OCI-LY3 (cell line): ENCODE data around the gene SDC1.

ENCODE experiments used
- H2AFZ ChIP-seq: fragments of 200-600, 300-600 bp; shearing (Covaris generic); 2 replicates; pipeline ENCODE4 v1.6.0; 2014; ENCODE audit warnings: antibody characterized with exemption, low read depth, low read length
- H3K27ac ChIP-seq: fragments of 200-600, 300-600 bp; sonication (generic); 2 replicates; pipeline ENCODE4 v1.5.1; 2014; ENCODE audit warnings: mild to moderate bottlenecking, low read length, moderate library complexity, mixed read lengths
- H3K27me3 ChIP-seq: fragments of 200-600, 300-600 bp; sonication (generic); 2 replicates; pipeline ENCODE4 v1.6.1; 2014; ENCODE audit warnings: low read depth, low read length, mixed read lengths
- H3K36me3 ChIP-seq: fragments of 200-600, 300-600 bp; sonication (generic); replicated peaks from 2 replicates; pipeline ENCODE3; 2014; ENCODE audit warnings: low read depth, low read length, mixed read lengths
- H3K4me1 ChIP-seq: fragments of 300-600, 200-600 bp; sonication (generic); 2 replicates; pipeline ENCODE4 v1.6.1; 2014; ENCODE audit warnings: low read length, mixed read lengths
- H3K4me2 ChIP-seq: fragments of 200-600, 300-600 bp; sonication (generic); 2 replicates; pipeline ENCODE4 v1.6.1; 2014; ENCODE audit warnings: low read length, mixed read lengths
- H3K4me3 ChIP-seq: fragments of 300-600, 200-600 bp; sonication (generic); 2 replicates; pipeline ENCODE4 v1.5.1; 2014; ENCODE audit warnings: antibody characterized with exemption, mild to moderate bottlenecking, low read length, moderate library complexity
- H3K79me2 ChIP-seq: fragments of 300-600, 200-600 bp; shearing (Covaris generic); 2 replicates; pipeline ENCODE4 v1.6.1; 2014; ENCODE audit warnings: mild to moderate bottlenecking, low read length, mixed read lengths
- H3K9ac ChIP-seq: fragments of 300-600, 200-600 bp; shearing (Covaris generic); 2 replicates; pipeline ENCODE4 v1.6.0; 2014; ENCODE audit warnings: mild to moderate bottlenecking, low read length, moderate library complexity
- H3K9me3 ChIP-seq: fragments of 200-600, 300-600 bp; shearing (Covaris generic); 2 replicates; pipeline ENCODE4 v1.6.1; 2014; ENCODE audit warnings: low read length, mixed read lengths; ENCODE audit not compliant: insufficient read depth
- H4K20me1 ChIP-seq: fragments of 200-600, 300-600 bp; sonication (generic); 2 replicates; pipeline ENCODE4 v1.6.1; 2016; ENCODE audit warnings: low read length, mixed read lengths; ENCODE audit not compliant: insufficient read depth
- EZH2phosphoT487 ChIP-seq: fragments of 200-600 bp; shearing (Covaris generic); IDR thresholded peaks from 2 replicates; pipeline ENCODE4 v1.6.1; 2018; ENCODE audit warnings: antibody characterized with exemption, mixed run types, low read depth
- TF ChIP-seq, protein P1 (sequence below): fragments of 200-600, 300-600 bp; sonication (generic); IDR thresholded peaks from 2 replicates; pipeline ENCODE4 v1.5.1; 2014; ENCODE audit warnings: antibody characterized with exemption, low read length, low read depth

The SDC1 gene

GRCh38 chr2:20153131-20153851, 71.6 kb downstream of the SDC1 start:
- H3K4me3 ChIP-seq: no peak overlapping the region
- no peaks in the 10 kb centered on the region for H4K20me1 ChIP-seq
- H3K4me2 ChIP-seq: no peak overlapping the region
- H3K27ac ChIP-seq: no peak overlapping the region
- no peak overlapping the region for H3K9ac ChIP-seq
- peaks cover 64% of the 10 kb centered on the region for H3K27me3 ChIP-seq
- H2AFZ ChIP-seq: no peak overlapping the region
- no peak for TF ChIP-seq EZH2phosphoT487
- TF ChIP-seq, protein P1, sequence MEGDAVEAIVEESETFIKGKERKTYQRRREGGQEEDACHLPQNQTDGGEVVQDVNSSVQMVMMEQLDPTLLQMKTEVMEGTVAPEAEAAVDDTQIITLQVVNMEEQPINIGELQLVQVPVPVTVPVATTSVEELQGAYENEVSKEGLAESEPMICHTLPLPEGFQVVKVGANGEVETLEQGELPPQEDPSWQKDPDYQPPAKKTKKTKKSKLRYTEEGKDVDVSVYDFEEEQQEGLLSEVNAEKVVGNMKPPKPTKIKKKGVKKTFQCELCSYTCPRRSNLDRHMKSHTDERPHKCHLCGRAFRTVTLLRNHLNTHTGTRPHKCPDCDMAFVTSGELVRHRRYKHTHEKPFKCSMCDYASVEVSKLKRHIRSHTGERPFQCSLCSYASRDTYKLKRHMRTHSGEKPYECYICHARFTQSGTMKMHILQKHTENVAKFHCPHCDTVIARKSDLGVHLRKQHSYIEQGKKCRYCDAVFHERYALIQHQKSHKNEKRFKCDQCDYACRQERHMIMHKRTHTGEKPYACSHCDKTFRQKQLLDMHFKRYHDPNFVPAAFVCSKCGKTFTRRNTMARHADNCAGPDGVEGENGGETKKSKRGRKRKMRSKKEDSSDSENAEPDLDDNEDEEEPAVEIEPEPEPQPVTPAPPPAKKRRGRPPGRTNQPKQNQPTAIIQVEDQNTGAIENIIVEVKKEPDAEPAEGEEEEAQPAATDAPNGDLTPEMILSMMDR: no peak
- peaks cover 26% of the 10 kb centered on the region for H3K4me1 ChIP-seq
- H3K36me3 ChIP-seq: no peaks in the 10 kb centered on the region
- H3K9me3 ChIP-seq: no peaks in the 10 kb centered on the region
- no peaks in the 10 kb centered on the region for H3K79me2 ChIP-seq

DNA sequence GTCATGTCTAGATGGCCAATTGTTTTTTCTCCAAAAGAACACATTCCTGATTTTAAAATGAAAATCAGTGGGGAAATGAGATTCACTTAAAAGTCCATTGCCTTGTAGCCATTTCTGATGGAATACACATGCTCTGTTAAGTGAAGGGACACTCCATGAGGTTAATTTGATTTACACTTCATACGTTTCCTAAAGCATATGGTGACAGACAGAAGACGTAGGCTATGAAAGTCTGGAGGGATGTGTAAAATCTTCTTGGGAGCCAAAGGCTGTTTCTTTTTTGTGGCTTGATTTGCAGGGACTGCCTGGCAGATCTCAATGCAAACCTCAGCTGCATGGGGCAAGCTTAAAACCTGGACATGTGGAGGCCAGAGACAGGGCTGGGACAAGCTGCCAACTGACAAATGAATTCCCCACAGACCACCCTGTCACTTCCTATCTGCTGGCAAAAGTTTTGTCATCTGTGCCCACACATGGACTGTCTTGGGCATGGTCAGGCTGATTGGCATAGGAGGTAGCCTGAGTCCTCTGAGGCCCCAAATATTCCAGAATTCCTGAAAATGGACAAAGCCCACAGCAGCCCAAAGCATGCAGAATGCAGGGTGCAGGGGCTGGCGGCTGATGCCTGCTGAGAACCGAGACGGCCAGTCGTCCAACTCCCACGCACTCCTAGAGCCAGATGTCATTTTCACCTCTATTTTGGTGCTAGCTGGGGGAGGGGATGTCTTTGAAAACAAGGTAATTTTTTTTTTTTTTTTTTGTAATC, 73.9 kb downstream of the SDC1 start:
- H3K27me3 ChIP-seq: peaks cover 60% of the 10 kb centered on the region
- no peak overlapping the region for H2AFZ ChIP-seq
- H3K27ac ChIP-seq: no peak overlapping the region
- H3K9ac ChIP-seq: no peak overlapping the region
- H3K79me2 ChIP-seq: no peaks in the 10 kb centered on the region
- no peaks in the 10 kb centered on the region for H3K9me3 ChIP-seq
- H4K20me1 ChIP-seq: no peaks in the 10 kb centered on the region
- no peak overlapping the region for H3K4me3 ChIP-seq
- H3K4me1 ChIP-seq: peaks cover 27% of the 10 kb centered on the region
- H3K4me2 ChIP-seq: no peak overlapping the region
- no peak for TF ChIP-seq EZH2phosphoT487
- TF ChIP-seq, protein P1: no peak
- no peaks in the 10 kb centered on the region for H3K36me3 ChIP-seq
